HG03442 (cell line): ENCODE measurements around the gene PEX3.
"Not testable (repeated sequence)": the region's sequence is repeated elsewhere in the genome, so short reads cannot be mapped to it uniquely, and the experiment has no call there.

Experiments used
- ATAC-seq: cut with Tn5 transposase; IDR thresholded peaks from one replicate; pipeline ENCODE4 v1.9.1; 2021; ENCODE audit warnings: mild to moderate bottlenecking, moderate library complexity; ENCODE audit not compliant: unreplicated experiment

PEX3 gene

GRCh38 chr6:143447865-143448264 is 2.7 kb upstream of the PEX3 start:
- not testable (repeated sequence) for ATAC-seq

- no peak for ATAC-seq
Observed at GRCh38 chr6:143449082-143449713, 1.4 kb upstream of the PEX3 start.

- peak; percentile 3 for ATAC-seq
Observed at GRCh38 chr6:143449714-143450452, 722 bp upstream of the PEX3 start.

DNA sequence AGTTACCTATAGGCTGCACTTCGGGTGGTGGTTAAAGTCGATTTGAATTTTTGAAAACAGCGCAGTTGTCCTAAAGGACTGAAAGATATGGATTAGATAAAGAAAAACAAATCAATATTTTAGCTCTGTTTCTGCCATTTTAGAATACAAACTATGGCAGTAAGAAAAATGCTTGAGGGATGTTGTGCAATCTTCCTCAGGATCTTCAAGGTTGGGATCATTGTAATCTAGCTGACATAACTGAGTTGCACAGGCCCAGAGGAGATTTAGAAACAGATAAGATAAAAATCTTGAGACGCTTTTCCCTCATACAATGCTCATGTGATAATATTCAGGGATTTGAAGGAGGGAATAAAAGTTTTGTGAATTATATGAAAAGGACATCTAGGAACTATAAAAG is 926 bp downstream of the PEX3 start:
- ATAC-seq: no peak

DNA sequence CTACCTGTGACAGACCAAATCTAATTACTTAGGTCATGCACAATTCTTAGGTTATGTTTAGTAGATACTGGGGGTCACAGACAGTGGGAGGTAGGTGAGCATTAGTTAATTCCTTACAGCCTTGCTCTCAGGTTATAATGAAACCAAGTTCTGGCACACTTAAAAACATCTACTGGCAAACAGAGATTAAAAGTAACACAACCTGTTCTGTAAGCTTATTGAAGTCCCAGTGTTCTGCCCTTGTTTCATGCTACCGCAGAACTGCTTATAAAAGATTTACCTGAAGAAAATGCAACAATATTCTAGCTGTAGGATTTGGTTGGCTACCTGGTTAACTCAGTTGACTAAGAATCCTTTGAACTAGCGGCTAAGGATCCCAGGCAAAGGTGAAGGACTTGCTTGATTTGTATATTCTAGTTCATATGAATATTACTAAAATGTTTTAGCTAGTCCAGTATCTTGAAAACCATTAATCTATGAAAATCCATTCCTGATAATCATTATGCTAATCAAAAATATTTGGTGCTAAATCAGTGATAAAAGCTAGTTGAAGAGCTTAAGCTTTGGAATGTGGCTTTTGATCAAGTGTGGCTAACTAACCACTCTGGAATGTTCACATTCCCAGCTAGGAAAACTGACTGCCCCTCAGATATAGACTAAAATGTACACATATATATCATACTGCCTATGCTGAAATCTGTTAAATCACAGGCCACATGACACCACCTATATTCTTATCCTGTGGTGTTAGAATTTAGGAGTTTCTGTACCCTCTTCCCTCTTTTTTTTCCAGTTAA is 7.2 kb downstream of the PEX3 start:
- no peak for ATAC-seq

DNA sequence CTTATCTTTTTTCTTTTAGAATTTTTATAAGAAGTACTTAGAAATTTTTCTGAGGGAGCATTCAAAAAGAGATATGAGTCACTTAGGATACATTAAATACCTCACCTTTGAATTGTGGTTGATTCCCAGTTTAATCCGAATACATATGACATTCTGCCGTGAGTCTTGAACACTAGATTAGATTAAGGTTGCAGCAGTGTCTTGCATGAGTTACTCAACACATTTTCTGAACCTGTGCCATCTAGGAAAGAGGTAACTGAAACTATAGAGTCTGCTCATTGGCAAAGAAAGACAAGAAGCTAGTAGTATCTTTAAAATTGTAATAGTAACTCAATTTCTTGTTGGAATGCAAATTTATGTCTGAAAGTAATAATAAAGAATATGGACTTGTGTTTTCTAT is 14.9 kb downstream of the PEX3 start:
- no peak for ATAC-seq

- no peak for ATAC-seq
Observed at GRCh38 chr6:143468026-143468425, 17.4 kb downstream of the PEX3 start.

DNA sequence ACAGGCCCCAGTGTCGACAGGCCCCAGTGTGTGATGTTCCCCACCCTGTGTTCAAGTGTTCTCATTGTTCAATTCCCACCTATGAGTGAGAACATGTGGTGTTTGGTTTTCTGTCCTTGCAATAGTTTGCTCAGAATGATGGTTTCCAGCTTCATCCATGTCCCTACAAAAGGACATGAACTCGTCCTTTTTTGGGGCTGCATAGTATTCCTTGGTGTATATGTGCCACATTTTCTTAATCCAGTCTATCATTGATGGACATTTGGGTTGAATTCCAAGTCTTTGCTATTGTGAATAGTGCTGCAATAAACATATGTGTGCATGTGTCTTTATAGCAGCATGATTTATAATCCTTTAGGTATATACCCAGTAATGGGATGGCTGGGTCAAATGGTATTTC is 18.2 kb downstream of the PEX3 start:
- not testable (repeated sequence) for ATAC-seq

GRCh38 chr6:143471822-143472221 is 21.2 kb downstream of the PEX3 start:
- ATAC-seq: no peak

- ATAC-seq: no peak
Observed at GRCh38 chr6:143476545-143476944, 25.9 kb downstream of the PEX3 start.

DNA sequence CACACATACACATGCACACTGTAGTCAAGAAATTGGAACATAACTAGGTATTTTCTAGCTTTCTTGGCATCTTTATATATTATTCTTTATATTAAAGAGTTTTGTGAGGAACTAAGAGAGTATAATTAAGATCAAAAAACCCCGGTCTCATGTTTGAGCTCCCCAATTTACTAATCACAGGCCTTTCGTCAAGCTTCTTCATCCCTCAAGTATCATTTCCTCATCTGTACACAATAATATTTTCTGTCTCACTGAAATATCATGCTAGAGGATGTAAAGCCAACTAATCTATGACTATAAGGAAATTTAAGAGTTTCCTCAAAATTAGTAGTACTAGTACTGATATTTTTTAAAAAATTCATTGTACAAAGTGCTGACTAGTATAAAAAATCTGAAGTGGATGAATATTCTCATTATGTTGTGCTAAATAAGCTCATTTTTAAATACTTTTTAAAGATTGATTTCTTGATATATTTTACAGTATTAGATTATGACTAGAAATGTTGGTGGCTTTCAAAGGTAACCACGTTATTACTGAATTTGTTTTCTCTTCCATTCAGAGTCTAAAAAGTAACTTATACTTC is 28.0 kb downstream of the PEX3 start:
- ATAC-seq: no peak

DNA sequence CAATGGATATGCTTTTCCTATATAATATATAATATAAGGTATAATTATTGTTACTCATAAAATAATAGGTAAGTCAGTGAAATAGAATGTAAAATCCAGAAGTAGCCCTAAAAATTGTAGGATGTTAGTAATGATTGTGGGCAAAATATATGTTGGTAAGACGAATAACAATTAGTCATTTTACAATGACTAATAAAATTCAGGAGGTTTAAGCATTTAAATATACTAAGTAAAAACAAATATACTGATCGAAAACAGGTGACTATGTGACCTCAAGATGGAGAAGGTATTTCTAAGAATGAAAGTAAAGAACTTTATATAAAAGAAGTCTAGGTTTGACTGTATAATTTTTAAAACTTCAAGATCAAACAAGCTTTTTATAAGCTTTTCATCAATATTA is 32.0 kb downstream of the PEX3 start:
- no peak for ATAC-seq

DNA sequence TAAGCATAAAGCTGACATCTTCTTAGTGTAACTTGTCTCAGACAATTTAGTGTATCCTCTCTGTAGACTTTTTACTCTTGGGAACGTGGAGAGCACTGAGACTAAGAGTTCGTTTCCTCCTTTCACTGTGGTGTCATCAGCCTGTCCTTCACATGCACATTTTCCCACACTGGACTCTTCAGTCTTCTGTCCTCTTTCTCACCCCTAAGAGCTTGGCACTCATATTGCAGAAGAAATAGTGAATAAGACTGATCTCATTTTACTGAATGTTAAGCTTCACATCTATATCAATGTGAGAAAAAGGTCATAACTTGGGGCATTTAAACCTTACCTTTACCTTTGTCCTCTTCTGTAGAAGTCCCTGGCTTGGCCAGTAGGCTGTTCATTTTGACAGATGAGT is 35.4 kb downstream of the PEX3 start:
- no peak for ATAC-seq

DNA sequence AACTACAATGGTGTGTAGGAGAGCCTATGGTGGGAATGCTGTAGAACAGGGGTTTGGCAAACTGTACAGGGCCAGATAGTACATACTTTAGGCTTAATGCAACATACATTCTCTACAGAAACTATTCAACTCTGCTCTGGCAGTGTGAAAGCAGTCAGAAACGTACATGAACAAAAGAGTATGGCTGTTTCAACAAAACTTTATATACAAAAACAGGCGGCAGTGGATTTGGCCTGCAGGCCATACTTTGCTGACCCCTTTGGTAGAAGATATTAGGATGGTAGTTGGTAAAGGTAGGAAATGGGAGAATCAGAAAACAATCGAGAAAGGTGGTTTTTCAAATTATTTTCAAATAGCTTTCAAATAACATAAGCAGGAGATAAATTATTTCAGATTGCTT is 36.1 kb downstream of the PEX3 start:
- ATAC-seq: no peak

- no peak for ATAC-seq
Observed at GRCh38 chr6:143490244-143490643, 39.6 kb downstream of the PEX3 start.

GRCh38 chr6:143490775-143491174 is 40.2 kb downstream of the PEX3 start:
- ATAC-seq: no peak

DNA sequence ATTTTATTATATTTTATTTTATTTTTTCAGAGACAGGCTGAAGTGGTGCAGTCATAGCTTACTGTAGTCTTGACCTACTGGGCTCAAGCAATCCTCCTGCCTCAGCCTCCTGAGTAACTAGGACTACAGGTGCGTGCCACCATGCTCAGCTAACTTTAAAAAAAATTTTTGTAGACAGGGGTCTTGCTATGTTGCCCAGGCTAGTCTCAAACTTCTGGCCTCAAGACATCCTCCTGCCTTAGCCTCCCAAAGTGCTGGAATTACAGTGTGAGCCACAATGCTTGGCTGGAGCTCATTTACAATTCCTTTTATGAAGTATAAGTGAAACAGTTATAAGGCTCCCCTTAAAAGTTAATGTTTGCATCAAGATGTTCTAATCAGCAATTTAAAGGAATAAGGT is 46.4 kb downstream of the PEX3 start:
- ATAC-seq: no peak

GRCh38 chr6:143498428-143498827 is 47.8 kb downstream of the PEX3 start:
- ATAC-seq: no peak

DNA sequence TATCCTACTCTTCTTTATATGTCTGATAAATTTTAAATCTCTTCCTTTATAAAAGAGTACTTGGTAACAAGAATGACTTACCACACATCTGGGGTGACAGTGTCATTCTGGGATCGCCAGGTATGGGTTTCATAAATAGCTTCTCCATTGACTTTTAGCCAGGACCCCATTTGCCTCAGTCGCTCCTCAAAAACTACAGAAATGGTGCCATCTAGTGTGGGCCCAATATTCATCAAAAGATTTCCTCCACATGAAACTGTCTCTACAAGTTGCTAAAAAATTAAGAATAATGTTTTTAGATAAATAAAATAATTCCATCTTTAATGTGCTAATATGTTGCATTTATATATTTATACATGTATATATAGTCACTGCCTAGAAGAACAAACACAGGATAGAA is 51.2 kb downstream of the PEX3 start:
- no peak for ATAC-seq

GRCh38 chr6:143504369-143504768 is 53.8 kb downstream of the PEX3 start:
- no peak for ATAC-seq

DNA sequence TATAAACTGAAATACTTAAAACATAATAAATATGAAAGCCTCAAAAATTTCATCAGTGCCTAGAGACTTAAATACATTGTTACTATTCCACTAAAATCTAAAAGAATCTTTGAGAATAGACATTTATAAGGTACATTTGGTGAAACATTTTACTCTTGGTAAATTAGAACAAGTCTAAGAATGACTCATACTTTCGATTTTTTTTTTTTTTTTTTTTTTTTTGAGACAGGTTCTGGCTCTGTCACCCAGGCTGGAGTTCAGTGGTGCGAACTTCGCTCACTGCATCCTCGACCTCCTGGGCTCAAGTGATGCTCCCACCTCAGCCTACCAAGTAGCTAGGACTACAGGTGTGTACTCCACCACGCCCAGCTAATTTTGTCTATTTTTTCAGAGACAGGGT is 54.5 kb downstream of the PEX3 start:
- peak; percentile 40 for ATAC-seq

DNA sequence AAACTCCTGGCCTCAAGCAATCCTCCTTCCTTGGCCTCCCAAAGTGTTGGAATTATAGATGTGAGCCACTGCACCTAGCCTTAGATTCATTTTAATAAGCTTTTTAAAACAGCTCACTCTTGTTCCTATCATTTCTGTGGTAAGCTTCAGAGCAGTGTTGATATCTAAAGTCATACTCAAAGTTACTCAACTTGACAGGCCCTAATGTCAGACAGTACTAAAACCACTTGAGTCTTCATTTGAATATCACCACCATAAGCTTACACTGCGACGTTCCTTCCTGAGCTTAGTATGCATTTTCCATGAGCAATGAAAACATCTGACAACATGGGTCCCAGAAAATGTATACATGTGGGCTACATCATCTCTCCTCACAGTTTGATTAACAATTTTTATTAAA is 54.9 kb downstream of the PEX3 start:
- peak; percentile 44 for ATAC-seq
